Measurements from ENCODE around the gene CAPN11.
"Not testable (repeated sequence)": the region's sequence is repeated elsewhere in the genome, so short reads cannot be mapped to it uniquely, and the experiment has no call there.

Gene CAPN11

GRCh38 chr6:44132476-44132875, 26.1 kb upstream of the CAPN11 start:
- DNase-seq, result no peak

- peak; percentile 57 for DNase-seq
Observed at GRCh38 chr6:44133003-44133931, 25.4 kb upstream of the CAPN11 start.

DNA sequence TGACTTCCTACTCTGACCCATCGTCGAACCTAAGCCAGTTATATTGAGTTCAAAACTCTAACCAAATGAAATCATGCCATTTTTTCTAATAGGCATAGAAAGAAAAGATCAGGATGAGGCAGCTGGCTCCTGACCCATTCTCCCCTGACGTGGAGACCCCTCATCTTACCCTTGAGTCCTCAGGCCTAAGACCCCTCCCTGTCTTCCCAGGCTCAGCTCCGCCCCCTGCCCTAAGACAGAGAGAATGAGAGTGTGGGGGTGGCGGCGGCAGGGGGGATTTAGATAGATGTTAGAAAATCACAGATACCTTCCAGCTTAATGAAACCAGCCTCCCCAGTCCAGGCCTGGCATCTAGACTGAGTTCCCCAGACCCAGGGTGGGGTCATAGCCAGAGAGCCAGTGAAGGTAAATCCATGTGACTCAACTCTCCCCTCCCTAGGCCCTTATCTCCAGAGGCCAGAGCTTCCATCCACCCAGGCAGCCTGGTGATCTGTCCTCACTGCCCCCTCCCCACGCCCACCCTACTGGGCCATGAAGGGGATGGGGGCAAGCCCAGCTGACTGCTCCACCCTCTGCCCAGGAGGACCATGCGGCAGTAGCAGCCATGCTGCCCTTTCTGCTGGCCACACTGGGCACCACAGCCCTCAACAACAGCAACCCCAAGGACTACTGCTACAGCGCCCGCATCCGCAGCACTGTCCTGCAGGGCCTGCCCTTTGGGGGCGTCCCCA, 24.5 kb upstream of the CAPN11 start:
- no peak for DNase-seq

- no peak for DNase-seq
Observed at GRCh38 chr6:44135173-44135758, 23.4 kb upstream of the CAPN11 start.

DNA sequence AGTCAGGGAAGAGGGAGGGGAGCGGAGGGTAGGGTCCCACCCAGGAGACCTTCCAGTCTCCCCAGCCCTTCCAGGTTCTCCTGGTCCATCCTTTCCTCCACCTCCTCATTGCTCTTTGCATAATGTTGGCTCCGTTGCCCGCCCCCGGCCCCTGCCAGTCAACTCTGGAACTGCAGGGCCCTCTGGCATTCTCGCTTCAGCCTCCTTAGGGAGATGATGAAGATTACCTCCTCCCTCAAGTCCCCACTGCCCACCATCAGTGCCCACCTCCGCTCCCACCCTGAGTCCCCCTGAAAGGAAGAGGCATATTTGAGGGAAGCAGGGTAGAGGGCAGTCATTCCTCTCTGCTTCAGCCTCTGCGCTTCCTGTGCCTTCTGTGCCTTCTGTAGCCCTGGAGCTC, 22.7 kb upstream of the CAPN11 start:
- no peak for DNase-seq

DNA sequence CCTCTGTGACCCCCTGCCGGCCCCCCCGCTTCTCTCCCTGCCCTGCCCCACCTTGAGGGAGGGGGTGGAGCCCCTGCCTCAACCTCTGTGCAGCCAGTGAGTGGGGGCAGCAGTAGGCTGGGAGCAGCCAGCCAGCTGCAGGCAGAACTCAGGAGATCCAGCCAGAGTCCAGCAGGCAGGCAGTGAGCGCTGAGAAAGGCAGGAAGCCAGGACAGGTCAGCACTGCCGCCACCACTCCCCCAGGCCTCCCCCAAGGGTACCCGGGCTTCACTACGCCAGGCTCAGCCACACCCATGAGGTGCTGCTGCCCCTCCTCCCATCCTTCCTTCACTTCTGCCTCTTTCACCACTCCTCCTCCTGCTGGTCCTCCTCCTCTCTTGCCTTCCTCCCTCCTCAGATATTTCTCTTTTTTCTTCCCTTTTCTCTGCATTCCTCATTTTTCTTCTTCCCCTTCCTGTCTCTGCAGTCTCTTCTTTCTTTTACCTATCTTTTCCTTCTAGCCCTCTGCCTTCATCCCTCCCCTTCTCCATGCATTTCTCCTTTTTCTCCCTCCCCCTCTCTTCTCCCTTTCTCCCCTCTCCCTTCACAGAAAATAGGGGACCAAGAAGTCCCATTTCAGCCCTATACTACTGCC, 19.8 kb upstream of the CAPN11 start:
- DNase-seq, result no peak

DNA sequence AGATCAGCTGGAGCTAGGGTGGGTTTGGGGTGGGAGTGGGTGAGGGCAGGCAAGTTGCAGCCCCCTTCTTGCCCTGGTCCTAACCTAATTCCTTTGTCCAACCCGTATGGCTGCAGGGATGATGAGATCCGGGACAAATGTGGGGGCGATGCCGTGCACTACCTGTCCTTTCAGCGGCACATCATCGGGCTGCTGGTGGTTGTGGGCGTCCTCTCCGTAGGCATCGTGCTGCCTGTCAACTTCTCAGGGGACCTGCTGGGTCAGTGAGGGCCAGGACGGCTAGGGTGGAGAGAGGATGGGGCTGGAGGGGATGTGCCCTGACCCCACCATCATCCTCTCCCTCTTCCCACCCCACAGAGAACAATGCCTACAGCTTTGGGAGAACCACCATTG, 19.3 kb upstream of the CAPN11 start:
- DNase-seq, result no peak

DNA sequence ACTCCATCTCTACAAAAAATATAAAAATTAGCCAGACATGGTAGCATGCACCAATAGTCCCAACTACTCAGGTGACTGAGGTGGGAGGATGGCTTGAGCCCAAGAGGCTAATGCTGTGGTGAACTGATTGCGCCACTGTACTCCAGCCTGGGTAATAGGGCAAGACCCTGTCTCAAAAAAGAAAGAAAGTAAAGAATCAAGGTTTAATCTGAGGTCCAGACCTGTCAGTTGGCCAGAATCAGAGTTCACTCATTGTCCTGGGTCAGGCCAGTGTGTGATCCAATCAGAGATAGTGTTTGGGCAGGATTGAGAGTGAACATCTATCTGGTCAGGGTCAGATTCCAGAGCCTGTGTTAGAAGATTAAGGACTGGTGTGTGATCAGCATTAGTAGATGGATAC, 15.8 kb upstream of the CAPN11 start:
- no peak for DNase-seq

- DNase-seq, result no peak
Observed at GRCh38 chr6:44143731-44144130, 14.9 kb upstream of the CAPN11 start.

DNA sequence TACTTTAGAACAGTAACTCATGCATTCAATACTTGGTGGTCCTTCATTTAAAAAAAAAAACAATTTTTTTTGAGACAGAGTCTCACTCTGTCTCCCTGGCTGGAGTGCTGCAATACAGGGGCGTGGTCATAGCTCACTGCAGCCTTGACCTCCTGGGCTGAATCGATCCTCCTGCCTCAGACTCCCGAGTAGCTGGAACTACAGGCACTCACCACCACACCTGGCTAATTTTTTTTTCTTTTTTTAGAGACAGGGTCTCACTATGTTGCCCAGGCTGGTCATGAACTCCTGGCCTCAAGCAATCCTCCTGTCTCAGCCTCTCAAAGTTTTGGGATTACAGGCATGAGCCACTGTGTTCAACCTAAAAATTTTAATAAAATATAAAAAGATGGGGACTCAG, 14.1 kb upstream of the CAPN11 start:
- not testable (repeated sequence) for DNase-seq

DNA sequence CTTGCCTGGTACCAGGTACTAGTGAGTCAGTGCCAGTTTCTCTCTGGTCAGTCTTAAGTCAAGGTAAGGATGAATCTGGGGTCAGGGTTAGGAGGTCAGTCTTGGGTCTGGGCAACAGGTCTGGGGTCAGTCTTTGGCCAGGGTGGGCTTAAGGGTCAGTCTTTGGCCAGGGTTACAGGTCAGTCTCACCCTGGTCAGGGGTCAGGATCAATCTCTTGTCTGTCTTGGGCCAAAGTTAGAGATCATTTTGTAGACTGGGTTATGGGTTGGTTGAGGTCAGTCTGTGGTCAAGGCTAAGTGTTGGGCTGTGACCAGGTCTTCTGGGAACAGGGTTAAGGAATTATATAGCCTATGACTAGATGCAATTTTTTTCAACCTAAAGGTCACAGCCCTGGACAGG, 12.8 kb upstream of the CAPN11 start:
- no peak for DNase-seq

GRCh38 chr6:44146685-44147084, 11.9 kb upstream of the CAPN11 start:
- no peak for DNase-seq

- no peak for DNase-seq
Observed at GRCh38 chr6:44147256-44147655, 11.4 kb upstream of the CAPN11 start.

DNA sequence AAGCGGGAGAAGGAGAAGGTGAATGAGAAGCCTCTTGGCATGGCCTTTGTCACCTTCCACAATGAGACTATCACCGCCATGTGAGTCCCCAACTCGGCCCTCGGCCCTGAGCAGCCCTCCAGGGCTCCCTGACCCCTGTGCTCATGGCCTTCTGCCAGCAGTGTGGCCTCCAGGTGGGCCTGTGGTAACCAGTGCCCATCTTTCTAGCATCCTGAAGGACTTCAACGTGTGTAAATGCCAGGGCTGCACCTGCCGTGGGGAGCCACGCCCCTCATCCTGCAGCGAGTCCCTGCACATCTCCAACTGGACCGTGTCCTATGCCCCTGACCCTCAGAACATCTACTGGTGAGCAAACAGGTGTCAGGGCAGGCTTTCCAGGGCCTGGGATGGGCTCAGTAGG, 10.3 kb upstream of the CAPN11 start:
- DNase-seq, result no peak

GRCh38 chr6:44149369-44150012, 9.1 kb upstream of the CAPN11 start:
- no peak for DNase-seq

- no peak for DNase-seq
Observed at GRCh38 chr6:44150317-44150917, 8.2 kb upstream of the CAPN11 start.

- peak; percentile 72 for DNase-seq
Observed at GRCh38 chr6:44151348-44152108, 7.1 kb upstream of the CAPN11 start.

DNA sequence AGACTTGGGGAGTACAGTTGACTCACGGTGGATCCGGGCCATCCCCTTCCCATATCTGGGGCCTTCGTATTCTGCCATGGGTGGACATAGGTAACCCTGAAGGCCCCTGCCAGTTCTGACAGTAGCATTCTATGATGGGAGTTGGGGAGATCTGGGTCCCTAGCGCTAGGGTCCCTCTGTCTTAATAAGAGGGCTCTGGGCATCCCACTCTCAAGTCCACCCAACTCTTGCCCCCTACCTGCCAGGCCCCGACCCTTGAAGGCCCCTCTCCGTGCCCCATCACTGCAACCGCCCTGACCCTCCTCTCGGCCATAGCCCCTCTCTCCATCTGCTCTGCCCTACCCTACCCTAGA, 6.5 kb upstream of the CAPN11 start:
- DNase-seq, result no peak

DNA sequence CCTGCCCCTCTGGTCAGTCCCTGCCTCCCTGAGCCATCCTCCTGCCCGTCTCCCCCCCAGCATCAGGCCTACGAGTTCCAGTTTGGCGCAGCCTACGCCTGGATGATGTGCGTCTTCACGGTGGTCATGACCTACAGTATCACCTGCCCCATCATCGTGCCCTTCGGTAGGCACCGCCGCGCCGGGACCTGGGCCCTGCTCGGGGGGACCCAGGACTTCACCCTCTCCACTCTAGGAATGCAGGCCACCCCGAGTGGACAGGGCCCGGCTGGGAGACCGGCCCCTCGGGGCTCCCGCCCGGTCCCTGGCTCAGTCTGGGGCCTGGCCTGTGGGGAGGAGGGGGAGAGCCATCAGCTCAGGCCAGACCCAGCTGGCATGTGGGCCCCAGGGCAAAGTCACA, 6.1 kb upstream of the CAPN11 start:
- no peak for DNase-seq

DNA sequence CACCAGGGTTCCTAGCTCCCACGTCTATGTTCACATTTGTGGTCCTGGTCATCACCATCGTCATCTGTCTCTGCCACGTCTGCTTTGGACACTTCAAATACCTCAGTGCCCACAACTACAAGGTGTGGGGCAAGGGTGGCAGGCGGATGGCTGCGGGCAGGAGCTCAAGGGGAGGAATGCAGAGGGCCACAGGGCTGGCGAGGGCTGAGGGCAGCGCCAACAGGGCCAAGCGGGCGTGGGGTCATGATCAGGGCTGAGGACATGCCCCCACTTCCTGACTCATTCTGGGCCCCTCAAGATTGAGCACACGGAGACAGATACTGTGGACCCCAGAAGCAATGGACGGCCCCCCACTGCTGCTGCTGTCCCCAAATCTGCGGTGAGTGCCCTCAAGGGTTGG, 4.6 kb upstream of the CAPN11 start:
- no peak for DNase-seq

GRCh38 chr6:44156494-44157151, 2.0 kb upstream of the CAPN11 start:
- DNase-seq, result no peak
